Esophagus squamous epithelium (tissue), 5 donors: ENCODE measurements around the gene SAMD3. TPM values are rescaled to one million over a fixed set of nuclear protein-coding genes. Genes with fewer than 3 reads are reported as not detected.
"Not testable (repeated sequence)": the region's sequence is repeated elsewhere in the genome, so short reads cannot be mapped to it uniquely, and the experiment has no call there.

Experiments used
- DNase-seq: peaks from one replicate; lab custom pipeline; 2025; lab: John Stamatoyannopoulos, UW
- H3K27ac ChIP-seq, 4 donors: fragments of 200-600 bp; sonication (generic); one replicate each; pipeline ENCODE4 v1.5.1; 2016 to 2019; ENCODE audit warnings: mild to moderate bottlenecking in 1 of 4
- H3K27me3 ChIP-seq, 4 donors: fragments of 200-600 bp; sonication (generic); 1 replicate in 3 of 4; 2 replicates in 1 of 4; pipeline versions ENCODE4 v1.5.1 to v1.6.0; 2017 to 2021; ENCODE audit warnings: antibody characterized with exemption in 1 of 4
- H3K36me3 ChIP-seq, 3 donors: fragments of 200-600 bp; sonication (generic); one replicate each; pipeline ENCODE4 v1.5.1; 2016 to 2019
- H3K4me1 ChIP-seq, 3 donors: fragments of 200-600 bp; sonication (generic); one replicate each; pipeline ENCODE4 v1.5.1; 2017 to 2019
- H3K4me3 ChIP-seq, 4 donors: fragments of 200-600 bp; sonication (generic); 1 replicate in 3 of 4; 2 replicates in 1 of 4; pipeline ENCODE4 v1.5.1; 2016 to 2019; ENCODE audit warnings: mild to moderate bottlenecking in 2 of 4, moderate library complexity in 1 of 4
- H3K9me3 ChIP-seq, 3 donors: fragments of 200-600 bp; sonication (generic); one replicate each; pipeline ENCODE4 v1.5.1; 2016 to 2019
- POLR2A ChIP-seq, 4 donors: fragments of 450-650 bp; IDR thresholded peaks; one replicate each; pipeline ENCODE4 v1.6.1; 2017; ENCODE audit warnings: antibody characterized with exemption in 4 of 4, mild to moderate bottlenecking in 4 of 4, moderate library complexity in 3 of 4
- WGBS, 2 donors: methylation state at CpG; one replicate each; pipeline ENCODE4 v1.1.5; 2018; 5-methylcytosine and 5-hydroxymethylcytosine counted together
- intact Hi-C: fragments of 100-400 bp; cut with DNase I; formaldehyde crosslinking; loops from one replicate; pipeline ENCODE4 v1.15.0; 2022
- total RNA-seq, 4 donors: library from RNA; depleted of rRNA; stranded (reverse); fragments of >200 nt; gene quantifications; one replicate each; pipeline ENCODE4 v1.1.0, GENCODE V29; 2016
- TF ChIP-seq, protein P1 (sequence below), 6 experiments: fragments of 450-650 bp in 4 of 6; fragments of 200-600 bp in 2 of 6; sonication (generic) in 2 of 6; IDR thresholded peaks; one replicate each; pipeline ENCODE4 v1.5.1; 2016 to 2019; ENCODE audit warnings: antibody characterized with exemption in 6 of 6, mild to moderate bottlenecking in 4 of 6, moderate library complexity in 4 of 6
- donor health status: DM: yes; HTN: yes; CAD: no.

The SAMD3 gene
- total RNA-seq, 4 donors from 2014 or later = 0.12 to 3.8 (median 0.67) TPM

GRCh38 chr6:130150906-130151305, 71.8 kb downstream of the SAMD3 start:
- intact Hi-C loops = no loop called here
- no peaks in the 10 kb centered on the region for H3K27me3 ChIP-seq
- H3K27ac ChIP-seq = no peak overlapping the region
- 71 to 81% methylated on average over 7 to 8 of the region's 8 CpGs for WGBS, 2 donors
- H3K4me1 ChIP-seq = no peaks in the 10 kb centered on the region
- TF ChIP-seq POLR2A (IDR thresholded peaks at IDR 0.05) = no peak
- TF ChIP-seq, protein P1, sequence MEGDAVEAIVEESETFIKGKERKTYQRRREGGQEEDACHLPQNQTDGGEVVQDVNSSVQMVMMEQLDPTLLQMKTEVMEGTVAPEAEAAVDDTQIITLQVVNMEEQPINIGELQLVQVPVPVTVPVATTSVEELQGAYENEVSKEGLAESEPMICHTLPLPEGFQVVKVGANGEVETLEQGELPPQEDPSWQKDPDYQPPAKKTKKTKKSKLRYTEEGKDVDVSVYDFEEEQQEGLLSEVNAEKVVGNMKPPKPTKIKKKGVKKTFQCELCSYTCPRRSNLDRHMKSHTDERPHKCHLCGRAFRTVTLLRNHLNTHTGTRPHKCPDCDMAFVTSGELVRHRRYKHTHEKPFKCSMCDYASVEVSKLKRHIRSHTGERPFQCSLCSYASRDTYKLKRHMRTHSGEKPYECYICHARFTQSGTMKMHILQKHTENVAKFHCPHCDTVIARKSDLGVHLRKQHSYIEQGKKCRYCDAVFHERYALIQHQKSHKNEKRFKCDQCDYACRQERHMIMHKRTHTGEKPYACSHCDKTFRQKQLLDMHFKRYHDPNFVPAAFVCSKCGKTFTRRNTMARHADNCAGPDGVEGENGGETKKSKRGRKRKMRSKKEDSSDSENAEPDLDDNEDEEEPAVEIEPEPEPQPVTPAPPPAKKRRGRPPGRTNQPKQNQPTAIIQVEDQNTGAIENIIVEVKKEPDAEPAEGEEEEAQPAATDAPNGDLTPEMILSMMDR (IDR thresholded peaks at IDR 0.05) = no peak
- H3K4me3 ChIP-seq = no peak overlapping the region
- no peaks in the 10 kb centered on the region for H3K9me3 ChIP-seq
- no peak for DNase-seq
- H3K36me3 ChIP-seq = no peaks in the 10 kb centered on the region

GRCh38 chr6:130149016-130149415, 73.7 kb downstream of the SAMD3 start:
- H3K27ac ChIP-seq, H3K9me3 ChIP-seq, H3K4me3 ChIP-seq, intact Hi-C loops, H3K36me3 ChIP-seq, H3K27me3 ChIP-seq, H3K4me1 ChIP-seq, DNase-seq: not testable (repeated sequence)
- 88 to 92% methylated on average over 2 of the region's 2 CpGs for WGBS, 2 donors

DNA sequence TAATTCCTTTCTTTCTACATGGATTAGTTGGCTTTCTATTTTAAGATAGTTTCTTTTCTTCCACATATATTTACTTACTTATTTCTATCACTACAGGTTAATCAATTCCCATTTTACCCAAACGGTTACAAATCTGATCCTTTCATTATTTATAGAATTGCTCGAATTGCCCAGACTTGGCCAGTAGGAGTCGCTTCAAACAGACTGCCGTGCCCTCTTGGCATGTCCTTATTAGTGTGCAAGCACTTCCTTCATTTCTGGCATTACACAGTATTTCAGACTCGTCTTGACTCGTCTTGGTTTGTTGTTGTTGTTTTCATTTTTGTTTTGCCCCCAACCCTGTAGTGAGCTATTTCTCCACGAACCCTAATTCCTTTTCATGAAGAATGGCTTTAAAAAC, 74.6 kb downstream of the SAMD3 start:
- H3K36me3 ChIP-seq = no peaks in the 10 kb centered on the region
- TF ChIP-seq, protein P1 (IDR thresholded peaks at IDR 0.05) = peak in 1 of 6 experiments; percentile 13
- no peak for TF ChIP-seq POLR2A (IDR thresholded peaks at IDR 0.05)
- intact Hi-C loops = no loop called here
- no peaks in the 10 kb centered on the region for H3K27me3 ChIP-seq
- no peak overlapping the region for H3K27ac ChIP-seq
- H3K4me1 ChIP-seq = no peaks in the 10 kb centered on the region
- no peak overlapping the region for H3K4me3 ChIP-seq
- H3K9me3 ChIP-seq = no peaks in the 10 kb centered on the region
- DNase-seq = no peak
- WGBS, 2 donors = 70 to 85% methylated on average over 7 of the region's 7 CpGs

DNA sequence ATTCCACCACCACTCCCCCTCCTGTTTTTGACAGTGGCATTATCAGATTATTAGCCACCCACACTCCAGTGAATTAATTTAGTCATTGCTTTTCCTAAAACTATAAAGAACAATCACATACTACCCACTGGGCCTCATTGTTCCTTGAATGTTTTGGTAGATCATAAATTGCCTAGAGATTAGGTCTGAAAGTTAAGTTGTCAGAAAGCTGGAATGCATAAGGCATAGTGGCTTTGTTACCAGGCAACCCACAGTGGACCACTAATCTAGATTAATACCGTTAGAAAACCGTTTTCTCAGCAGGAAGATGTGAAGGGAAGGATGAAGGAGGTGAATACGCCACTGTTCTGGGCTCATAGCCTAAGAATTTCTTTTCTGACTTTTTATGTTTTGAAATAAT, 75.6 kb downstream of the SAMD3 start:
- DNase-seq = no peak
- intact Hi-C loops = no loop called here
- TF ChIP-seq POLR2A (IDR thresholded peaks at IDR 0.05) = no peak
- TF ChIP-seq, protein P1 (IDR thresholded peaks at IDR 0.05) = no peak
- H3K27ac ChIP-seq = no peak overlapping the region
- no peaks in the 10 kb centered on the region for H3K36me3 ChIP-seq
- no peaks in the 10 kb centered on the region for H3K4me1 ChIP-seq
- no peak overlapping the region for H3K4me3 ChIP-seq
- H3K9me3 ChIP-seq = no peaks in the 10 kb centered on the region
- H3K27me3 ChIP-seq = no peaks in the 10 kb centered on the region
- WGBS, 2 donors = 62 to 80% methylated on average over 3 of the region's 3 CpGs

DNA sequence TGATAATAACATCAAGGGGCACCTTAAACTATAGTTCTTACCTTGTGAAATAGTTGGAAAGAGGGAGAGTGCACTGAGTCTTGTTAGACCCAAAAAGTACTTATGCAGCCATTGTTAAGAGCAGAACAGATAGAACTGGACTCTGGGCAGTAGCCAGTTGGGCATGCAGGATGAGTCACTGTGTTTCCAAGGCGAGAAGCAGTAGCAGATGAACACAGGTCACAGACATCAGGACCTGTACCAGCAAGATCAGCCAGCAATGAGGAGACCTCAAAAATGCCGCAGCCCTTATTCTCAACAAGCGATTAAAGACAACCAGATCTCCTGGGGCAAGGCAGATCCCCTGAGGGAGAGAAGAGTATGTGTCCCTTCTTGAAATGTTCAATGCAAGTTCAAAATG, 79.0 kb downstream of the SAMD3 start:
- TF ChIP-seq POLR2A (IDR thresholded peaks at IDR 0.05) = no peak
- TF ChIP-seq, protein P1 (IDR thresholded peaks at IDR 0.05) = no peak

DNA sequence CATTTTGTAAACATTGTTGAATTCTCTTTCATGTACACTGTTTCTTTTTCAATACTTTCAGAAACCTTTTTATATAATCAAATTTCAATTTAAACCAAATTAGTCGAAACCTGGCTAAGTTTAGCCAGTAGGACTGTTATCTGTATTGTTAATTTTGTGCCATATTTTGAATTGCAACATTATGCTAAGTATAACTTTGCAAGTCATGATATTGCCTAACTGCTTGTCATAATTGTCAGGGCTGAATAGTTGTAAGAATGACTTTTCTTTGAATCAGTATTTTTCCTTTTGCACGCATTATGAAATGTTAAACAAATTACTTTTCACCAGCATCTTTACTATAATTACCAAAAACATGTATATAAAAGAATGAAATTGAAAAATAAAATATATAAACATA, 82.7 kb downstream of the SAMD3 start:
- peaks cover 0 to 11% (median 0%) of the 10 kb centered on the region in 3 donors for H3K36me3 ChIP-seq
- H3K27me3 ChIP-seq = no peaks in the 10 kb centered on the region
- H3K4me3 ChIP-seq = no peak overlapping the region
- H3K27ac ChIP-seq = no peak overlapping the region
- no peaks in the 10 kb centered on the region for H3K9me3 ChIP-seq
- intact Hi-C loops = no loop called here
- no peak for DNase-seq
- 84 to 90% methylated on average over 2 of the region's 2 CpGs for WGBS, 2 donors
- no peak for TF ChIP-seq POLR2A (IDR thresholded peaks at IDR 0.05)
- TF ChIP-seq, protein P1 (IDR thresholded peaks at IDR 0.05) = no peak
- H3K4me1 ChIP-seq = no peaks in the 10 kb centered on the region

More for the DNA sequence above, 79.0 kb downstream of the SAMD3 start:
- Histone ChIP-seq H3K4me3 (no peak overlapping the region), H3K27ac (no peak overlapping the region), H3K4me1 (no peaks in the 10 kb centered on the region), H3K9me3 (no peaks in the 10 kb centered on the region), H3K27me3 (no peaks in the 10 kb centered on the region), H3K36me3 (no peaks in the 10 kb centered on the region)
- DNase-seq = no peak
- intact Hi-C loops = no loop called here
- WGBS, 2 donors = 69 to 92% methylated on average over 3 of the region's 3 CpGs
